GM12874 (cell line): ENCODE results near the gene IL1RAPL1.

Experiments
- CTCF ChIP-seq: IDR thresholded peaks from 2 replicates; pipeline ENCODE4 v1.5.1; 2011; ENCODE audit warnings: low read depth, mild to moderate bottlenecking, control low read depth, low read length, moderate library complexity; ENCODE audit not compliant: insufficient read depth

IL1RAPL1 gene

GRCh38 chrX:29652484-29652883 is 1065.2 kb downstream of the IL1RAPL1 start:
- no peak for TF ChIP-seq CTCF

DNA sequence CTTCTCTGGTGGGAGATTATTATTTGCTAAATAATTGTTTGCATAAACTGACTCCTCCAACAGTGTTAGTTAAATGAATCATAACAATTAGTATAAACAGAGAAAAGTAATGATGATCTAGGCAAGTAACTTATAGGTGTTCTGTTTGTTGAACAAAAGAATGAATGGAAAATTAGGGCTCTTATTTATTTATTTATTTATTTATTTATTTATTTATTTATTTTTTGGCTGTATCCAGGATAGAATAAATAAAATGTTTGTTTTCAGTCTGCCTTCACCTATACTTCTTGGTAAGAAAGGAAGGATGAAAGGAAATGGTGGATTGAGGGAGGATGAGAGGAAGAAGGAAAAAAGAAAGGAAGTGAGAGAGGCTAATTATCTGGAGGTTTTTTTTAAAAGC is 1066.5 kb downstream of the IL1RAPL1 start:
- no peak for TF ChIP-seq CTCF

DNA sequence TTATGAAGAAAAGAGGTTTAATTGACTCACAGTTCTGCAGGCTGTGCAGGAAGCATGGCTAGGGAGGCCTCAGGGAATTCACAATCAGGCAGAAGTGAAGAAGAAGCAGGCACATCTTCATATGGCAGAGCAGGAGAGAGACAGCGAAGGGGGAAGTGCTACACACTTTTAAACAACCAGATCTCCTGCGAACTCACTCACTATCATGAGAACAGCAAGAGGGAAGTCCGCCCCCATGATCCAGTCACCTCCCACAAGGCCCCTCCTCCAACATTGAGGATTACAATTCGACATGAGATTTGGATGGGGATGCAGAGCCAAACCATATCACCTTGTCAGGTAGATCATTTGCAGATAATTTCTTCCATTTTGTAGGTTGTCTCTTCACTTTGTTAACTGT is 1072.7 kb downstream of the IL1RAPL1 start:
- TF ChIP-seq CTCF, result no peak

DNA sequence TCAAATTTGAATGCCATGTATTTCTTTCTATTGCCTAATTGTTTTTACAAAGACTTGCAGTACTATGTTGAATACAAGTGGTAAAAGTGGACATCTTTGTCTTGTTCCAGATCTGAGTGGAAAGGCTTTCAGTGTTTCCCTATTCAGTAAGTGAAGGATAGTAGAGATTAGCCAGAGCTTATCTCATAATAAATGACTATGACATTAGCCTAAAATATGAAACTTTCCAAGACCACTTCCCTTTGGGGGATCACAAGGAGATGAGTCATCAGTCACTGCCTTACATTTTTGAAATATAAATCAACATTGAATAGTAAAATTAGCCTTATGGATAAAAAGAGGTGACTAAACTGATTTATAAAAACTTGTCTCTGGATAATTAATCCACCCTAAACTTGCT is 1074.0 kb downstream of the IL1RAPL1 start:
- TF ChIP-seq CTCF, result no peak

GRCh38 chrX:29662101-29662500 is 1074.9 kb downstream of the IL1RAPL1 start:
- no peak for TF ChIP-seq CTCF

- no peak for TF ChIP-seq CTCF
These were observed 1075.7 kb downstream of the IL1RAPL1 start for GRCh38 chrX:29662759-29663503.

DNA sequence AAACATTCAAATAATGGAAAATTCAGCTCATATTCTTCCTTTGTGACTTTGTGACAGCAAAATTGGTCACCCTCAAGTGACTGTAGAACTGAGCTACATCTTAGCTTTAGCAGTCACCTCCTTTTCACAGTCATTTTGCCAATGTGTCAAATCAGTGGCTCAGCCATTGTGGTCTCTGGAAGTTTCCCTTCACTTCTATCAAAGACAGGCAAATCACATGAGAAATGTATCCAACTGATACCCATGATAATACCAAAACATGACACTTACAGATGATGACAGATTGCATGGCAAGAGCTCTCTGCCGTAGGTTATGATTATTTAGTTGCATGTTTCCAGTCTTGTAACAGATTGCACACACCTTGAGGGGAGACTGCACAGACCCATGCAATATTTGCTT is 1078.3 kb downstream of the IL1RAPL1 start:
- no peak for TF ChIP-seq CTCF
